Glomerular visceral epithelial cell (primary cell): ENCODE results near the gene MIA.
"Not testable (repeated sequence)": the region's sequence is repeated elsewhere in the genome, so short reads cannot be mapped to it uniquely, and the experiment has no call there.

Experiments
- DNase-seq: peaks from one replicate; pipeline ENCODE4 v3.0.0-alpha.2; 2016; ENCODE audit errors: extremely low spot score

MIA gene

GRCh38 chr19:40780582-40780981 is 5.3 kb downstream of the MIA start:
- DNase-seq = no peak

- DNase-seq = no peak
These were observed 5.8 kb downstream of the MIA start for GRCh38 chr19:40781140-40781539.

GRCh38 chr19:40783711-40784110 is 8.4 kb downstream of the MIA start:
- no peak for DNase-seq

- DNase-seq = not testable (repeated sequence)
These were observed 8.8 kb downstream of the MIA start for GRCh38 chr19:40784146-40784545.

GRCh38 chr19:40785526-40785925 is 10.2 kb downstream of the MIA start:
- DNase-seq = no peak

GRCh38 chr19:40786060-40787037 is 11.0 kb downstream of the MIA start:
- no peak for DNase-seq

GRCh38 chr19:40791349-40791748 is 16.0 kb downstream of the MIA start:
- DNase-seq = no peak

- no peak for DNase-seq
These were observed 16.7 kb downstream of the MIA start for GRCh38 chr19:40791996-40792395.

- DNase-seq = no peak
These were observed 22.0 kb downstream of the MIA start for GRCh38 chr19:40797166-40797962.

GRCh38 chr19:40797963-40798682 is 22.8 kb downstream of the MIA start:
- peak; percentile 62 for DNase-seq

GRCh38 chr19:40798683-40799557 is 23.6 kb downstream of the MIA start, which contains the start of gene EGLN2:
EGLN2 (plus strand) TSS chr19:40799191; CDS start chr19:40800573, 1,382 bp downstream.
- DNase-seq = peak; percentile 100

- DNase-seq = peak; percentile 34
These were observed 24.4 kb downstream of the MIA start for GRCh38 chr19:40799558-40800338.

GRCh38 chr19:40800339-40800996 is 25.1 kb downstream of the MIA start:
- no peak for DNase-seq

GRCh38 chr19:40800997-40801377 is 25.7 kb downstream of the MIA start:
- DNase-seq = no peak

GRCh38 chr19:40801426-40802299 is 26.3 kb downstream of the MIA start:
- no peak for DNase-seq

- no peak for DNase-seq
These were observed 27.2 kb downstream of the MIA start for GRCh38 chr19:40802300-40803169.

GRCh38 chr19:40803170-40803856 is 28.0 kb downstream of the MIA start:
- DNase-seq = no peak
